MM.1S (cell line): Measurements from ENCODE around the gene GGPS1.

ENCODE experiments used
- EZH2 ChIP-seq: fragments of 300-600 bp; sonication (generic); optimal IDR thresholded peaks from 2 replicates; pipeline ENCODE3; 2017; ENCODE audit warnings: low read depth, mild to moderate bottlenecking, antibody characterized with exemption, low read length, mixed read lengths
- EZH2phosphoT487 ChIP-seq: fragments of 300-600 bp; sonication (generic); IDR thresholded peaks from 2 replicates; pipeline ENCODE4 v1.6.1; 2018; ENCODE audit warnings: antibody characterized with exemption, low read length
- TF ChIP-seq, protein P1 (sequence below): fragments of 300-600 bp; sonication (generic); IDR thresholded peaks from 2 replicates; pipeline ENCODE4 v1.5.1; 2016; ENCODE audit warnings: antibody characterized with exemption, low read length, mixed read lengths

- TF ChIP-seq EZH2 (no peak), EZH2phosphoT487 (no peak)
- TF ChIP-seq, protein P1, sequence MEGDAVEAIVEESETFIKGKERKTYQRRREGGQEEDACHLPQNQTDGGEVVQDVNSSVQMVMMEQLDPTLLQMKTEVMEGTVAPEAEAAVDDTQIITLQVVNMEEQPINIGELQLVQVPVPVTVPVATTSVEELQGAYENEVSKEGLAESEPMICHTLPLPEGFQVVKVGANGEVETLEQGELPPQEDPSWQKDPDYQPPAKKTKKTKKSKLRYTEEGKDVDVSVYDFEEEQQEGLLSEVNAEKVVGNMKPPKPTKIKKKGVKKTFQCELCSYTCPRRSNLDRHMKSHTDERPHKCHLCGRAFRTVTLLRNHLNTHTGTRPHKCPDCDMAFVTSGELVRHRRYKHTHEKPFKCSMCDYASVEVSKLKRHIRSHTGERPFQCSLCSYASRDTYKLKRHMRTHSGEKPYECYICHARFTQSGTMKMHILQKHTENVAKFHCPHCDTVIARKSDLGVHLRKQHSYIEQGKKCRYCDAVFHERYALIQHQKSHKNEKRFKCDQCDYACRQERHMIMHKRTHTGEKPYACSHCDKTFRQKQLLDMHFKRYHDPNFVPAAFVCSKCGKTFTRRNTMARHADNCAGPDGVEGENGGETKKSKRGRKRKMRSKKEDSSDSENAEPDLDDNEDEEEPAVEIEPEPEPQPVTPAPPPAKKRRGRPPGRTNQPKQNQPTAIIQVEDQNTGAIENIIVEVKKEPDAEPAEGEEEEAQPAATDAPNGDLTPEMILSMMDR: no peak
Measured at GRCh38 chr1:235368428-235368827, 40.1 kb downstream of the GGPS1 start.
